CD4-positive, alpha-beta T cell treated with Interleukin-17A for 1 hour (primary cell): ENCODE data around the gene TBC1D1.

Source experiments
- DNase-seq: peaks from one replicate; pipeline ENCODE4 v3.0.0-alpha.2; 2020

The TBC1D1 gene

GRCh38 chr4:37890801-37891259, at the start of gene TBC1D1:
TSS of gene TBC1D1 (plus strand) at chr4:37891084. CDS start at chr4:37902096, 11,012 bp downstream.
- peak; percentile 58 for DNase-seq

GRCh38 chr4:37844204-37844603, 46.7 kb upstream of the TBC1D1 start:
- DNase-seq = no peak

- DNase-seq = no peak
Measured at GRCh38 chr4:37845201-37845600, 45.7 kb upstream of the TBC1D1 start.

DNA sequence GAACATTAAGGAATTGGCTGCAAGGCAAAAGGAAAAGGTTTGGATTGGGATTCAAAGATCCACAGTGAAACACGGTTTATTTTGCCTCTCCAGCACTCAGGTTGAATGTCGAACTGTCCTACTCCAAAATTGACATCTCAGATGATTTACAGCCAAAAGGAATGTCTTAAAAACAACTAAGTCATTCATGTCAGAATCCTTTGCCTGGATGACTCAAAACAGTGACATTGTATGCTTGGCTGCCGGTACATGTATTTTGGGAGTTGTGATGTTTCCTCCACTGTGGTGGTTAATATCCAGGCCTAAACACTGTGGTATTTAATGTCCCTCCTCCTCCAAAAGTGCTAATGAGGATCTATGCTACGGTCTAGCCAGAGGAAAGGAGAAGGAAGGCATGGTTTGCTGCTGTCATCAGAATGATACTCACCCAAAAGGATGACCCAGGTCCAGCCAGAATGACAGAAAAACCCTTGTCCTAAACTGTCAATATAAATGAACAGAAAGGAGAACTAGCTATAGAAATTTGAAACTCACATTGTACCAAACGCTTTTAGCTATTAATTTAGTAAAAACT, 43.5 kb upstream of the TBC1D1 start:
- DNase-seq = no peak

DNA sequence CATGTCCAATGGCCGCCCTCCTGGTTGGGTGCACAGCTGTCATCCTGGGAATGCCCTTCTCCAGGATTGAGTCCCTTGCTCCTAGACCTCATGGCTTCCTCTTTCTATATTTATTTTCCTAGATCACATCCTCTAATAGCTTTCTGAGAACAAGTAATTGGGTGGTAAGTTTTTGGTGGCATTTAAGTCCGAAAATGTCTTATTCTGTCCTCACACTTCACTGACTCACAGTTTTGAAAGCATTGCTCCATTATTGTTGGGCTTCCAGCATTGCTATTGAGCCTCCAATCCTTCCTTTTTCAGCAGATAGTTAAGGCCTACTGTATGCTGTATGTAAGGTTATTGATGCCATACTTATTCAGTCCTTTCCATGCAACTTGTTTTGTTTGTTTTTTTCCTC, 38.5 kb upstream of the TBC1D1 start:
- no peak for DNase-seq

DNA sequence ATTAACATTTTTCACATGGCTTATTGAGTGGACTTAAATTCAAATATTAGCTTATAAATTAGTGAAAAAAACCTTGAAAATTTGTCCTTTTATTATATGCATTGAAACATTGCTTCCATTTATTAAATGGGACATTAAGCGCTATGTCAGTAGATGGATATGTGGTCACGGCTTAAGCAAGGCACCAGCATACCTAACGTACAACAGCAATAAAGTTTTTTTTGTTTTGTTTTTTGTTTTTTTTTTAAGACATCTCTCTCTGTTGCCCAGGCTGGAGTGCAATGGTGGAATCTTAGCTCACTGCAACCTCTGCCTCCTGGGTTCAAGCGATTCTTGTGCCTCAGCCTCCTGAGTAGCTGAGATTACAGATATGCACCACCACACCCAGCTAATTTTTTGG, 32.8 kb upstream of the TBC1D1 start:
- DNase-seq = no peak

DNA sequence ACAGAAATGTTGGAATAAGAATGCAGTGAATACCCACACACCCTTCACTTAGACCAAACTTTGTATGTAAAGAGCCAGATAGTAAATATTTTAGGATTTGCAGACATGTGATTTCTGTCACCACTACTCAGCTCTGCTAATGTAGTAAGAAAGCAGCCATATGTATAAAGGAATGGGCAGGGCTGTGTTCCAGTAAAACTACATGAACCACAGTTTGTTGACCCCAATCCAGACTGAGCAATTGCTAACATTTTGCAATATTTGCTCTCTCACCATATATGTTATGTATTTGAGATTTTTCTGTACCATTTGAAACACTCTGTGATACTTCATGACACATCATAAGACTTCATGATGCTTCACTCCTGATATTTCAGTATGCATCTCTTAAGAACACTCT, 32.0 kb upstream of the TBC1D1 start:
- no peak for DNase-seq

- DNase-seq = no peak
Measured at GRCh38 chr4:37860266-37860665, 30.6 kb upstream of the TBC1D1 start.

GRCh38 chr4:37862961-37863360, 27.9 kb upstream of the TBC1D1 start:
- no peak for DNase-seq

GRCh38 chr4:37864786-37865185, 26.1 kb upstream of the TBC1D1 start:
- DNase-seq = no peak

DNA sequence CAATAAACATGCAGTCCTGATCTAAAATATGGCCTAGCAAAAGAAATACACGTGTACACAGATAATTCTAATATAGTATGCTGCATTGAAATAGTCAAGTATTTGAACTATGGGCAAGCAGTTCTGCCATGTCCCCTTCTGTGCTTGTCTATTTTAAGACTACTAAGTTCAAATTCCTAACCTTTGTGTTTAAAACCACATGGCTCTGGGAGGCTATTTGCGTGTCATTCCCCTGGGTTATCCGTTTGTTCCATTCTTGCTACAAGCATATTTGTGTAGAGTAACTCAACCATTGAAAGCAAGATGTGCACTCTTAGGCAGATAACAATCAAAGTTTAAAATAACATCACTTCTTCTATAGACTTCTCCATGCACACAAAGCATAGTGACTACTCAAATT, 25.4 kb upstream of the TBC1D1 start:
- DNase-seq = no peak

GRCh38 chr4:37867102-37867501, 23.8 kb upstream of the TBC1D1 start:
- DNase-seq = no peak

DNA sequence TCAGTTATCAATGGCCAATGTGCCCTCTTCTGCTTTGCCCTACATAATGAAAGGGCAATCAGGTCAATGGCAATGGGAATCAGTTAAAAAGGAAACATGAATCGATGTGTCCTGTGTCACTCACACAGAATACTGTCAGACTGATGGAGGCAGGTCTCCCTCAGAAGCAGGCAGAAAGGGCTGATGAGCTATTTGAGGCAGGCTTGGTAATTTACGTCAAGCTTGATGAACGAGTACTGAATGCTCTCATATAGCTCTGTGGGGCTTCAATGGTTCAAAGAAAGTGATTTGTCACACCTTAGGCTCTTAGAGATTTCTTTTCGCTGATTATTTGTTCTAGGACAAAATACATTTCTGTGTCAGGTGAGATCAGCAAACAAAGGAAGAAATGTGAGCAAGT, 22.6 kb upstream of the TBC1D1 start:
- no peak for DNase-seq

DNA sequence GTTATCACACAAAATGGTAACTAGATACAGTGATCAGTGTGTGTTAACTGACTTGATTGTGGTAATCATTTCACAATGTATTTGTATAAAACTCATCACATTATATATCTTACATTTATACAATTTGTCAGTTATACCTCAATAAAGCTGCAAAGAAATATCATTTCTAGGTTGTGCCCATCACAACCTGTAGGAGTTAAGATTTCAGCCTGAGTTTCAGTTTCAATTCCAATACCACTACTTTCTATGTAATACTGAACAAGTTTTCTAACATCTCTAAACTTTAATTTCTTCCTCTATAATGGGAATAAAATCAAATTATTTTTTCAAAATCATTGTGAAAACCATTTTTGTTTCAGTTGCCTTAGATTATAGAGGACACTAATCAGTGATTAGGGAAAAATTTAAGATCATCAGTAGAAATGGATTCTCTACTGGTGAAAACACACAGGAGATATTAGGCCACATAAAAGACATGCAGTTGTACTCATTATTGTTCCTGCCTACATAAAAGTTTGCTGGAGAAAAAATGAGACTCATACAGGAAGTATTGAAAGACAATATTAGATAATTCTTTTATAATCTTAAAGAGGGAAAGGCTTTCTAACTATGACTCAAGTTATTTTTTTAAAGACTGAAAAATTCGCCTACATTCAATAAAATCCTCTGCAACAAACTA, 18.4 kb upstream of the TBC1D1 start:
- DNase-seq = no peak

DNA sequence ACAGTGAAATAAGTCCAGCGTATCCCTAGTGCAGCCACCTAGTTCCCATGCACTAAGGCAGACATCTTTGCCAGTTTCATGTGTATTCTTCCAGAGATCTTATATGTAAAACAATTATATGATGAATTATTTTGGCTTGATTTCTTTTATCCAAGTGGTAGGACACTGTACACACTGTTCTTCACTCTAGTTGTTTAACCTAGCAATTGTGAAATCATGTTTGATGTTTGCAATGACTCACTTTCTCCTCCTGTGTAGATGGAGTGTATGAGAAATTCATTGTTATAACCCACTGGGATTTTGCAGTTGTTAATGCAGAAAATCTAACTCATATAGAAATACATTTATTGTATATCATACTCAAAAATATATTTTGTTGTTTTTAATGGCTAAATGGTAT, 17.5 kb upstream of the TBC1D1 start:
- DNase-seq = no peak

GRCh38 chr4:37876156-37876555, 14.7 kb upstream of the TBC1D1 start:
- no peak for DNase-seq

- DNase-seq = no peak
Measured at GRCh38 chr4:37879365-37879764, 11.5 kb upstream of the TBC1D1 start.

DNA sequence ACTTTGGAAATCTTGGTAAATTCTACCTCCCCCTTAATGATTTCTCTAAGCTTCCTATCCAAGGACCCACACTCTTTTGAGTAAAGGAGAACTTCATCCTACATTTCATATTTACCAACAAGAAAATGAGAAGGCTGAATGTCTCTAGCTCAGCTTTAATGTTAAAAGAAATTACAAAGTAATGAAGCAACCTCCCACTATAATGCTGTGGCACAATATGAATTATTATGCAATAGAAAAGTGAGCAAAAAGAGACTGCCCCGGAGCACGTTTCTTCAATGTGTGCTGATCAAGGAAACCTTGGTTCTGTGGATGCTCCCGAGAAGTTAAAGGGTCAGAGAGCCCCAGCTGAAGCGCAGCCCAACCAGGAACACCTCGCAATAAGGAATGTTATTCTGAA, 9.1 kb upstream of the TBC1D1 start:
- DNase-seq = no peak

GRCh38 chr4:37882665-37883296, 8.1 kb upstream of the TBC1D1 start:
- DNase-seq = no peak

- no peak for DNase-seq
Measured at GRCh38 chr4:37884855-37885487, 5.9 kb upstream of the TBC1D1 start.

- DNase-seq = no peak
Measured at GRCh38 chr4:37885496-37885895, 5.4 kb upstream of the TBC1D1 start.

DNA sequence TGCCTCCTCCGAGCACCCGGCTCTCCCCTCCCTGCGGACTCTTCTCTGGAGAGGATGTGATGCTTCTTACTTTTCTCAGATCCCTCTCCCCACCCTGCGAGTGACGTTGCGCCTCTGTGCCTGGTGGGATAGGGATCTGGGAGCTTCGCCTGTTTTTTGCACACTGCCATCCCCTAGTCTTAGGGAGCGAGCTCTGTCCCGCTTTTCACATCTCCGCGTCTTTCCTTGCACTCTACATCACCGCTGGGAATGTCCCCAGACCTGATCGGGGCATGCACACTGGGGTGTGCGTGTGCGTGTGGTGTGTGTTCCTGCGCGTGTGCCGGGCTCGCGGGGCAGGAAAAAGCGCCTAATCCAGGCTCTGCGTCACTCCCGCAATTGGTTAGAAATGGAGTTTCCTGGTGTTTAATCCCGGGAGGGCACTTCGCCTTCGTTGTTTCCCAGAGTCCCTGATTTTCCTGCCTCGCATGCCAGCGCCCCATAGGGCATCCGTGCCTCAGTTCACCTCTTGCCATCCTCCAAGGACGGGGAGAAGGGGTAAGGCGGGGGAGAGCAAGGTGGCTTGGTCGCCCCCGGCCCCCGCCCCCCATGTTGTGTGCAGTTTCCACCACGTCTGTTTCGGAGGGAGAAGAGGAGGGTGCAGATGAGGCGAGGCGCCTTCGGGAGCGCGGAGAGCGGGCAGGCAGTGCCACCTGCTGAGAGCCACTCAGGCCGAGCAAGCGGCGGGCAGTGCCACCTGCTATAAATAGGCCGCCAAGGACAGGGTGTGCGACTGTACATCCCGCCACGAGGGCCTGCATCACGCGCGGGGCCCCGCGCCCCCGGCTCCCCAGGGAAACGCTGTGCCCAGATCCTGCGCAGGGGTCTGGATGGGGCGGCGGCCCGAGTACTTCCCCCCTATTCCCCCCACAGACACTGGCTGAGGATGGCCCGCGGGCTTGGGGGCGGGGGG, 759 bp upstream of the TBC1D1 start:
- peak; percentile 31 for DNase-seq
